Astrocyte of the spinal cord (primary cell): Measurements from ENCODE around the gene DDA1.
"Not testable (repeated sequence)": the region's sequence is repeated elsewhere in the genome, so short reads cannot be mapped to it uniquely, and the experiment has no call there.

Source experiments
- DNase-seq: peaks from one replicate; pipeline ENCODE4 v3.0.0; 2011; ENCODE audit warnings: low read depth, low spot score
- H3K4me3 ChIP-seq: 2 replicates; pipeline ENCODE4 v1.5.1; 2011; ENCODE audit warnings: low read depth, mild to moderate bottlenecking, low read length, moderate library complexity
- CTCF ChIP-seq: IDR thresholded peaks from 2 replicates; pipeline ENCODE4 v1.5.1; 2012; ENCODE audit warnings: low read depth, mild to moderate bottlenecking, low read length, inconsistent platforms
- in situ Hi-C: cut with HindIII; loops from 2 replicates; pipeline ENCODE4 v1.10.0; 2017; ENCODE audit warnings: low sequenced_read_pairs

Gene DDA1

GRCh38 chr19:17359905-17360800, 50.8 kb downstream of the DDA1 start:
- DNase-seq = no peak
- in situ Hi-C loops = no loop called here
- TF ChIP-seq CTCF = no peak

DNA sequence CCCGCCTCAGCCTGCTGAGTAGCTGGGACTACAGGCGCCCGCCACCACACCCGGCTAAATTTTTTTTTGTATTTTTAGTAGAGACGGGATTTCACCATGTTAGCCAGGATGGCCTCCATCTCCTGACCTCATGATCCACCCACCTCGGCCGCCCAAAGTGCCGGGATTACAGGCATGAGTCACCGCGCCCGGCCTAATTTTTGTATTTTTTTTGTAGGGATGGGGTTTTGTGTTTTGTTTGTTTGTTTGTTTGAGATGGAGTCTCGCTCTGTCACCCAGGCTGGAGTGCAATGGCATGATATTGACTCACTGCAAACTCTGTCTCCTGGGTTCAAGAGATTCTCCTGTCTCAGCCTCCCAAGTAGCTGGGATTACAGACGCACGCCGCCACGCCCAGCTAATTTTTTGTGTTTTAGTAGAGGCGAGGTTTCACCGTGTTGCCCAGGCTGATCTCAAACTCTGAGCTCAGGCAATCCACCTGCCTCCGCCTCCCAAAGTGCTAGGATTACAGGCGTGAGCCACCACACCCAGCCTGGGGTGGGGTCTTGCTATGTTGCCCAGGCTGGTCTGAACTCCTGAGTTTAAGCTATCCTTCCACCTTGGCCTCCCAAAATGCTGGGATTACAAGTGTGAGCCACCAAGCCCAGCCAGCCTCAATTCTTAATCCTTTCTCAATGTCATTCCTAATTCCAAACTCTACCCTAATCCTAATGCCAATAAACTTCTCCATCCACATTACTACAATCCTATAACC, 54.7 kb downstream of the DDA1 start:
- H3K4me3 ChIP-seq, in situ Hi-C loops, DNase-seq: not testable (repeated sequence)

More at GRCh38 chr19:17359905-17360800, 50.8 kb downstream of the DDA1 start:
- no peak overlapping the region for H3K4me3 ChIP-seq

DNA sequence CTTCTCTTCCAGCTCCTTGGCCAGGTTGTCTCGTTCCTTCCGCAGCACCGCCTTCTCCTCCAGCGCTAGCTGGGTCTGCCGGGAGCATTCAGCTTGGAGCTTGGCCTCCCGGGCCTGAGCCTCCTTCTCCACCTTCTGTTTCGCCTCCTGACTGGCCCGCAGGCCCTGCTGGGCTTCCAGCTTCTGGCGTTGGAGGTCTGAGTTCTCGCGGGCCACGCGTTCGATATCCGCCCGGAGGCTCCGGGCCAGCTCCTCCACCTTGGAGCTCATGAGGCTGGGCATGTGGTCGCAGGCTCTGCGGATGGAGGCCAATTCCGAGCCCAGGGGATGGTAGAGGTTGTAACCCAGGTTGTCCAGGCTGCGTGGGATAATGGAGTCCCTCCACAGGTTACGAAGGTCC, 56.0 kb downstream of the DDA1 start:
- TF ChIP-seq CTCF = no peak
- no peak overlapping the region for H3K4me3 ChIP-seq
- in situ Hi-C loops = no loop called here
- DNase-seq = no peak

DNA sequence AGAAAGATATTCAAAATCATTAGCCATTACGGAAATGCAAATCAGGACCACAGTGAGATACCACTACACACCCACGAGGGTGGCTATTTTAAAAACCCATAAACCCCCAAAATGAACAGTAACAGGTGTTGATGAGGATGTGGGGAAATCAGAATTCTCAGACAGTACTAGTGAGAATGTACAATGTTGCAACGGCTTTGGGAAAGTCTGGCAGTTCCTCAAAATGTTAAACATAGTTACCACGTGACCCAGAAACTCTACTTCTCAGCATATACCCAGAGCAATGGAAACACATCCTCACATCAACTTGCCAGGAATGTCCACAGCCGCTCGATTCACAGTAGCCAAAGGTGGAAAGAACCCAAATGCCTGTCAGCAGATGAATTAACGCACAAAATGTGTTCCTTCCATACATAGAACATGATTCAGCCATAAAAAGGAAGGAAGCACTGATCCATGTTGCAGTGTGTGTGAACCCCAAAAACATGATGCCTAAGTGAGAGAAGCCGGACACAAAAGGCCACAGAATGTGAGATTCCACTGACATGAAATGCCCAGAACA, 60.7 kb downstream of the DDA1 start:
- in situ Hi-C loops = no loop called here
- no peak for DNase-seq
- TF ChIP-seq CTCF = no peak
- H3K4me3 ChIP-seq = no peak overlapping the region
